PC-9 (cell line): Measurements from ENCODE around the gene DR1. TPM values are rescaled to one million over a fixed set of nuclear protein-coding genes. Genes with fewer than 3 reads are reported as not detected.

Experiments used
- BruUV-seq: library from RNA; stranded (reverse); fragments of 400-500 nt; replicated peaks from 2 replicates; lab custom pipeline; 2021; lab: Mats Ljungman, UMichigan
- CTCF ChIA-PET: fragments of 300-600 bp; sonication (Branson Sonifier 250); formaldehyde crosslinking; loops from one replicate; lab custom pipeline; 2022; ENCODE audit warnings: antibody characterized with exemption; lab: Charles Lee
- POLR2A ChIA-PET: fragments of 300-600 bp; sonication (Branson Sonifier 250); formaldehyde crosslinking; loops from one replicate; lab custom pipeline; 2022; ENCODE audit warnings: antibody characterized with exemption; ENCODE audit not compliant: unreplicated experiment; lab: Charles Lee
- DNase-seq, 2 experiments: peaks; one replicate each; pipeline versions ENCODE4 v3.0.0 to v3.0.0-alpha.2; 2015 to 2022; ENCODE audit warnings: mixed read lengths in 1 of 2
- H2AFZ ChIP-seq: fragments of 200-600 bp; sonication (generic); 2 replicates; pipeline ENCODE4 v1.8.1; 2017; ENCODE audit warnings: antibody characterized with exemption
- H3F3A ChIP-seq: fragments of 200-600 bp; sonication (generic); 2 replicates; pipeline ENCODE4 v1.8.1; 2017; ENCODE audit warnings: antibody characterized with exemption, mild to moderate bottlenecking, low read depth; ENCODE audit not compliant: insufficient read depth
- H3K27ac ChIP-seq: fragments of 200-600 bp; sonication (generic); 2 replicates; pipeline ENCODE4 v1.6.1; 2016; ENCODE audit warnings: mixed run types
- H3K27me3 ChIP-seq: fragments of 200-600 bp; sonication (generic); 2 replicates; pipeline ENCODE4 v1.6.1; 2016; ENCODE audit warnings: low read depth, mixed run types; ENCODE audit not compliant: insufficient read depth
- H3K36me3 ChIP-seq: fragments of 200-600 bp; sonication (generic); 2 replicates; pipeline ENCODE4 v1.6.1; 2016; ENCODE audit warnings: low read depth, mixed run types
- H3K4me1 ChIP-seq: fragments of 200-600 bp; sonication (generic); replicated peaks from 2 replicates; pipeline ENCODE4 v1.6.1; 2016; ENCODE audit warnings: mixed run types; ENCODE audit not compliant: insufficient read depth
- H3K4me2 ChIP-seq: fragments of 200-600 bp; sonication (generic); 2 replicates; pipeline ENCODE4 v1.6.1; 2017; ENCODE audit warnings: mixed run types
- H3K4me3 ChIP-seq: fragments of 200-600 bp; sonication (generic); 2 replicates; pipeline ENCODE4 v1.6.1; 2016; ENCODE audit warnings: mixed run types
- H3K79me2 ChIP-seq: fragments of 200-600 bp; sonication (generic); 2 replicates; pipeline ENCODE4 v1.6.1; 2017; ENCODE audit warnings: low read depth, mixed run types
- H3K9me2 ChIP-seq: fragments of 200-600 bp; sonication (generic); 2 replicates; pipeline ENCODE4 v1.8.1; 2017; ENCODE audit warnings: mild to moderate bottlenecking; ENCODE audit not compliant: insufficient read depth
- H3K9me3 ChIP-seq: fragments of 200-600 bp; sonication (generic); 2 replicates; pipeline ENCODE4 v1.8.1; 2016; ENCODE audit warnings: low read depth; ENCODE audit not compliant: insufficient read depth
- H4K20me1 ChIP-seq: fragments of 200-600 bp; sonication (generic); 2 replicates; pipeline ENCODE4 v1.8.1; 2017; ENCODE audit not compliant: insufficient read depth
- CTCF ChIP-seq: fragments of 200-600 bp; sonication (generic); conservative IDR thresholded peaks from 2 replicates; pipeline ENCODE4 v1.6.1; 2017; ENCODE audit warnings: mixed run types, antibody characterized with exemption, mild to moderate bottlenecking, moderate library complexity
- EZH2 ChIP-seq: fragments of 200-600 bp; sonication (generic); IDR thresholded peaks from 2 replicates; pipeline ENCODE4 v1.8.0; 2017; ENCODE audit warnings: antibody characterized with exemption, low read depth
- intact Hi-C: fragments of 100-400 bp; cut with micrococcal nuclease; formaldehyde crosslinking; loops from one replicate; pipeline ENCODE4 v1.10.0; 2022; ENCODE audit not compliant: unreplicated experiment
- total RNA-seq: library from RNA; stranded (reverse); gene quantifications from 2 replicates; pipeline ENCODE4 v1.2.3, GENCODE V29; 2021

Gene DR1
- total RNA-seq, 1 experiment from 2014 or later = 37.8 TPM

- Histone ChIP-seq H3K27me3 (no peaks in the 10 kb centered on the region), H3K79me2 (no peaks in the 10 kb centered on the region), H3K36me3 (no peaks in the 10 kb centered on the region), H3K9me2 (no peaks in the 10 kb centered on the region), H3F3A (peaks cover 38% of the 10 kb centered on the region), H4K20me1 (no peaks in the 10 kb centered on the region), H3K4me1 (peaks cover 48% of the 10 kb centered on the region), H3K27ac (peak overlapping the region; percentile 63), H3K4me3 (peak overlapping the region; percentile 14; the same call in 1 of the 2 replicates), H3K4me2 (peak overlapping the region; percentile 69), H3K9me3 (no peaks in the 10 kb centered on the region), H2AFZ (no peak overlapping the region)
- TF ChIP-seq EZH2 (no peak), CTCF (no peak)
- peak in 1 of 2 experiments; percentile 96 for DNase-seq
- intact Hi-C loops = loop anchor here (1.0 kb wide), 1 partner anchor 14 kb away; no protein-coding TSS in a partner anchor
- POLR2A ChIA-PET = interaction anchor here (0.6 to 0.8 kb wide), 3 partner anchors 11 to 128 kb away, joined by 4 to 7 read pairs (median 4); partner anchors contain the start of gene DR1
- no TSS peak for BruUV-seq
- CTCF ChIA-PET = interaction anchor here (0.6 kb wide), 2 partner anchors 13 to 330 kb away, joined by 3 to 11 read pairs; no protein-coding TSS in a partner anchor
Observed at GRCh38 chr1:93324486-93325464, 20.9 kb upstream of the DR1 start.

GRCh38 chr1:93328809-93329760 lies 16.6 kb upstream of the DR1 start:
- Histone ChIP-seq H4K20me1 (no peaks in the 10 kb centered on the region), H3K79me2 (no peaks in the 10 kb centered on the region), H3K27ac (no peak overlapping the region), H3K4me1 (peaks cover 18% of the 10 kb centered on the region), H3K9me3 (no peaks in the 10 kb centered on the region), H3K4me2 (no peak overlapping the region), H3K27me3 (no peaks in the 10 kb centered on the region), H3K9me2 (no peaks in the 10 kb centered on the region), H2AFZ (no peak overlapping the region), H3K4me3 (no peak overlapping the region), H3F3A (peaks cover 32% of the 10 kb centered on the region), H3K36me3 (no peaks in the 10 kb centered on the region)
- DNase-seq = no peak
- ChIA-PET POLR2A (no interaction called here), CTCF (no interaction called here)
- intact Hi-C loops = no loop called here
- no TSS peak for BruUV-seq
- TF ChIP-seq EZH2 = no peak
- TF ChIP-seq CTCF = no peak

GRCh38 chr1:93330196-93330595 lies 15.5 kb upstream of the DR1 start:
- peaks cover 7% of the 10 kb centered on the region for H3K4me1 ChIP-seq
- no peaks in the 10 kb centered on the region for H3K79me2 ChIP-seq
- BruUV-seq = no TSS peak
- H3K36me3 ChIP-seq = no peaks in the 10 kb centered on the region
- no peak for TF ChIP-seq EZH2
- no peak for TF ChIP-seq CTCF
- no peaks in the 10 kb centered on the region for H3K9me2 ChIP-seq
- ChIA-PET CTCF (no interaction called here), POLR2A (no interaction called here)
- no peak overlapping the region for H3K4me3 ChIP-seq
- no peaks in the 10 kb centered on the region for H3K9me3 ChIP-seq
- no peak overlapping the region for H2AFZ ChIP-seq
- H3K4me2 ChIP-seq = no peak overlapping the region
- no peak overlapping the region for H3K27ac ChIP-seq
- no peaks in the 10 kb centered on the region for H4K20me1 ChIP-seq
- H3F3A ChIP-seq = peaks cover 21% of the 10 kb centered on the region
- no peak for DNase-seq
- intact Hi-C loops = no loop called here
- H3K27me3 ChIP-seq = no peaks in the 10 kb centered on the region
